Duodenal mucosa (tissue), 2 donors: ENCODE results near the gene BARX2.
A peak's percentile ranks its signal among the peaks of the same experiment; 100 is the strongest.

ENCODE experiments used
- H3K27ac ChIP-seq: one replicate; pipeline ENCODE4 v1.7.0; 2013; ENCODE audit warnings: low read depth, low read length
- H3K27me3 ChIP-seq, 2 donors: one replicate each; pipeline ENCODE4 v1.7.0; 2013; ENCODE audit warnings: low read length in 2 of 2, control low read depth in 1 of 2; ENCODE audit not compliant: insufficient read depth in 2 of 2, control insufficient read depth in 1 of 2
- H3K36me3 ChIP-seq, 2 donors: one replicate each; pipeline ENCODE4 v1.7.0; 2013; ENCODE audit warnings: low read length in 2 of 2, control low read depth in 1 of 2; ENCODE audit not compliant: insufficient read depth in 2 of 2, control insufficient read depth in 1 of 2
- H3K4me1 ChIP-seq, 2 donors: one replicate each; pipeline ENCODE4 v1.7.0; 2013; ENCODE audit warnings: low read length in 2 of 2, control low read depth in 1 of 2; ENCODE audit not compliant: insufficient read depth in 2 of 2, control insufficient read depth in 1 of 2
- H3K4me3 ChIP-seq, 2 donors: one replicate each; pipeline ENCODE4 v1.7.0; 2013; ENCODE audit warnings: low read length in 2 of 2, low read depth in 1 of 2
- H3K9ac ChIP-seq, 2 donors: one replicate each; pipeline ENCODE4 v1.7.0; 2013; ENCODE audit warnings: low read length in 2 of 2, low read depth in 1 of 2
- H3K9me3 ChIP-seq, 2 donors: one replicate each; pipeline ENCODE4 v1.7.0; 2013; ENCODE audit warnings: low read length in 2 of 2, control low read depth in 1 of 2; ENCODE audit not compliant: control insufficient read depth in 1 of 2

Gene BARX2

GRCh38 chr11:129352676-129353075 lies 23.0 kb upstream of the BARX2 start:
- H3K36me3 ChIP-seq = no peaks in the 10 kb centered on the region
- no peak overlapping the region for H3K27ac ChIP-seq
- no peak overlapping the region for H3K4me3 ChIP-seq
- no peaks in the 10 kb centered on the region for H3K4me1 ChIP-seq
- no peaks in the 10 kb centered on the region for H3K9me3 ChIP-seq
- no peaks in the 10 kb centered on the region for H3K27me3 ChIP-seq
- no peak overlapping the region for H3K9ac ChIP-seq

DNA sequence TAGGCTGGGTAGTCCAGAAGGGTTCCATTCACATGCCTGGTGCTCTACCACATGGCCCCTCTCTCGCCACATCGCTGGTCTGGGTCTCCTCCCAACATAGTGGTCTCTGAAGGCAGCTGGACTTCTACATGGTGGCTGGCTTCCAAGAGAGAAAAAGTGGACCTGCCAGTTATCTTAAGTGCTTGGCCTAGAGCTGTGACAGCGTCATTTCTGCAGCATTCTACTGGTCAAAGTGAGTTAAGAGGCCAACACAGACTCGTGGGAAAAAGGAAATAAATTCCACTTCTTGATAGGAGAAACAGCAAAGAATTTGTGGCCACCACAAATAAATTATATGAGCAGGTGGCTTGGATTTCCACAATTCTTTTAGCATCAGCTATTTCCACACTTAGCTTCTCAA lies 21.0 kb upstream of the BARX2 start:
- Histone ChIP-seq H3K9ac (no peak overlapping the region), H3K4me1 (no peaks in the 10 kb centered on the region), H3K36me3 (no peaks in the 10 kb centered on the region), H3K9me3 (peaks cover 0 to 2% of the 10 kb centered on the region in 2 donors), H3K4me3 (no peak overlapping the region), H3K27ac (no peak overlapping the region), H3K27me3 (no peaks in the 10 kb centered on the region)

DNA sequence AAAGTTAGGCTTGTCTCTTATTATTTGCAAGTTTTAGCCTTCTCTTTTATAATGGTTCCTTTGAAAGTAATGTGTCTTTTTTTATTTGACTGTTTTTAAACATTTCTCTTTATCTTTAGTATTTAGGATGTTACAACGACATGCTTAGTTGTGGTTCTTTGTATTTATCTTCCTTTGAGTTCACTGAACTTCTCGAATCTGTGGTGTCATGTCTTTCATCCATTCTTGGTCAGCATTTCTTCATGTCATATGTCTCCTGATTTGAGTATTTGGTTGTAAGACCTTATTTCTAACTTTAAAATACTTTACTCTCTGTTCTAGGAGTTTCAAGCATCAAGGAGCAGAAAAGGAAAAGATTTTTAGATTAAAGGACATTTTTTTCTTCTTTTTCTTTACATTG lies 15.9 kb upstream of the BARX2 start:
- peaks cover 0 to 6% of the 10 kb centered on the region in 2 donors for H3K27me3 ChIP-seq
- peaks cover 0 to 10% of the 10 kb centered on the region in 2 donors for H3K9me3 ChIP-seq
- no peak overlapping the region for H3K9ac ChIP-seq
- H3K4me1 ChIP-seq = peaks cover 0 to 4% of the 10 kb centered on the region in 2 donors
- H3K36me3 ChIP-seq = no peaks in the 10 kb centered on the region
- H3K4me3 ChIP-seq = no peak overlapping the region
- H3K27ac ChIP-seq = no peak overlapping the region

DNA sequence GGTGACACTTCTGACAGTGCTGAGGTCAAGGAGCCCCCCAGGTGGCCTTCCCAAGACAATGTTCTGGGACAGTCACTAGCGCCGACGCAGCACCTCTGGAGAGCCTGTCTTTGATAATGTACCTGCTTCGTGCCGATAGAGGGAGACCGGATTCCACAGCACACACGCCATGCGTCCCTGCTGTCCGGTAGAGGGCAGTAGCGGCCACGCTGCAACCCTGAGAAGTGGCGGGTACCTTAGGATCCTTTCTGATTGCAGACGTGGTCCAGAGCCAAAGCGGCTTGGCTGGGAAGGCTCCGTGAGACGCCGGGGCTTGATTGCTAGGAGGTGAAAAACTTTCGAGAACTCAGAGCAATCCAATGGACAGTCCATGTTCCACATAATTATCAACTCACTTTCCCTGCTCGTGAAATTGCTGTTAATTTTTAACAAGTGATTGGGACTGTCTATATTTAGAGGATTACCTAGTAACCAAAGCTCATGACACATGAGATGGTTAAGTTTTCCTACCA lies 11.4 kb upstream of the BARX2 start:
- H3K4me3 ChIP-seq = peak overlapping the region; percentile 27 to 28

DNA sequence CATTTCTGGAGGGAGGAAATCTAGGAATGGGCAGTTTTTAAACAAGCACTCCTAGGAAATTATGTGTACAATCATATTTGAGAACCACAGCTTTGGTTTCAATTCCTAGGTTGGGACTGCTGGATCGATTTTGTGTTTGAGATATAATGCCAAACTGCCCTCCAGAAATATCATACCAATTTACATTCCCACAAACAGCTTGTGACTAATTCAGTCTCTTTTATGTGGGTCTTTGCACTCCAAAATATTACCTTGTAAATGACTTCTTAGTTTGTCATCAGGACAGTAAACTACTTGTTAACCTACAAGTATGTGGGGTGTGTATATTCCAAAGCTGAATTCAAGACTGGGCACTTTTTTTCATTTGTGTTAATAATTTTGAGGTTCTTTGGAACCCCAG lies 9.8 kb upstream of the BARX2 start:
- Histone ChIP-seq H3K9ac (no peak overlapping the region), H3K9me3 (no peaks in the 10 kb centered on the region), H3K36me3 (no peaks in the 10 kb centered on the region), H3K27me3 (peaks cover 0 to 6% of the 10 kb centered on the region in 2 donors), H3K27ac (no peak overlapping the region), H3K4me3 (no peak overlapping the region), H3K4me1 (peaks cover 13 to 29% of the 10 kb centered on the region in 2 donors)

More for the DNA sequence above, 11.4 kb upstream of the BARX2 start:
- Histone ChIP-seq H3K9ac (peak overlapping the region in 1 of 2 donors; percentile 3), H3K36me3 (no peaks in the 10 kb centered on the region), H3K27ac (no peak overlapping the region), H3K4me1 (peaks cover 9 to 22% of the 10 kb centered on the region in 2 donors), H3K9me3 (peaks cover 0 to 10% of the 10 kb centered on the region in 2 donors), H3K27me3 (peaks cover 0 to 6% of the 10 kb centered on the region in 2 donors)

GRCh38 chr11:129366737-129367597 lies 8.7 kb upstream of the BARX2 start:
- H3K27me3 ChIP-seq = peaks cover 3 to 12% of the 10 kb centered on the region in 2 donors
- no peaks in the 10 kb centered on the region for H3K36me3 ChIP-seq
- no peak overlapping the region for H3K27ac ChIP-seq
- no peak overlapping the region for H3K4me3 ChIP-seq
- no peaks in the 10 kb centered on the region for H3K9me3 ChIP-seq
- no peak overlapping the region for H3K9ac ChIP-seq
- H3K4me1 ChIP-seq = peaks cover 13 to 29% of the 10 kb centered on the region in 2 donors

- no peaks in the 10 kb centered on the region for H3K9me3 ChIP-seq
- H3K4me3 ChIP-seq = no peak overlapping the region
- peak overlapping the region; percentile 3 for H3K27ac ChIP-seq
- H3K27me3 ChIP-seq = peaks cover 7 to 13% of the 10 kb centered on the region in 2 donors
- no peaks in the 10 kb centered on the region for H3K36me3 ChIP-seq
- peak overlapping the region; percentile 15 to 16 for H3K9ac ChIP-seq
- peaks cover 8 to 29% of the 10 kb centered on the region in 2 donors for H3K4me1 ChIP-seq
Observed at GRCh38 chr11:129368889-129369672, 6.6 kb upstream of the BARX2 start.

- Histone ChIP-seq H3K4me1 (peaks cover 8 to 27% of the 10 kb centered on the region in 2 donors), H3K36me3 (no peaks in the 10 kb centered on the region), H3K27me3 (peaks cover 6 to 13% of the 10 kb centered on the region in 2 donors)
Observed at GRCh38 chr11:129370715-129371114, 4.9 kb upstream of the BARX2 start.

GRCh38 chr11:129372609-129373488 lies 2.8 kb upstream of the BARX2 start:
- Histone ChIP-seq H3K27ac (no peak overlapping the region), H3K9ac (no peak overlapping the region), H3K9me3 (no peaks in the 10 kb centered on the region), H3K36me3 (no peaks in the 10 kb centered on the region), H3K27me3 (peaks cover 6 to 19% of the 10 kb centered on the region in 2 donors), H3K4me1 (peaks cover 8 to 11% of the 10 kb centered on the region in 2 donors), H3K4me3 (peak overlapping the region; percentile 50 to 74)

More at GRCh38 chr11:129370715-129371114, 4.9 kb upstream of the BARX2 start:
- H3K9me3 ChIP-seq = no peaks in the 10 kb centered on the region
- no peak overlapping the region for H3K27ac ChIP-seq
- no peak overlapping the region for H3K9ac ChIP-seq
- no peak overlapping the region for H3K4me3 ChIP-seq
